Heart left ventricle (tissue), 13 donors: ENCODE data around the gene TMEM107.

Experiments
- CTCF ChIP-seq, 12 donors: fragments of 200-600 bp; sonication (generic) in 4 of 12; IDR thresholded peaks; one replicate each; pipeline versions ENCODE4 v1.5.0 to v1.8.0; 2018 to 2022; ENCODE audit warnings: antibody characterized with exemption in 12 of 12, mild to moderate bottlenecking in 5 of 12
- POLR2A ChIP-seq, 2 donors: fragments of 450-650 bp; IDR thresholded peaks; one replicate each; pipeline ENCODE4 v1.6.1; 2017; ENCODE audit warnings: antibody characterized with exemption in 2 of 2, mild to moderate bottlenecking in 2 of 2, moderate library complexity in 2 of 2
- donor health status: ischemic (EF 13 %, LVEDD 7.1; RV severe dilation, severe dysfunction).
- donor health status: DM: no; HTN: yes; CAD: no.
- donor health status: DM: no; HTN: no; CAD: no.
- donor health status: ischemic (EF 25% LVEDD 6.9; RV normal size, moderate dysfunction).
- donor health status: ischemic (EF 25% LVEDD 5.7; RV mildly dilated, moderate dysfunction).
- donor health status: ischemic (EF 35%, LVEDD 5.7; RV mildly dilated, moderate dysfunction).
- donor health status: nonischemic (EF 11% LVEDD 7.7; RV severe dilation, severe dysfunction).
- donor health status: DM: yes; HTN: yes; CAD: no.
- donor health status: PGD.
- donor health status: ischemic (EF 29% LVEDD 5.4; RV normal size, mild dysfunction).
- donor health status: nonischemic (EF 23%, LVEDD 6.1; RV moderate dilation, normal function).

GRCh38 chr17:8159459-8160223 is 16.5 kb downstream of the TMEM107 start:
- TF ChIP-seq POLR2A (IDR thresholded peaks at IDR 0.05), result no peak
- no peak for TF ChIP-seq CTCF (IDR thresholded peaks at IDR 0.05)
